Measurements from ENCODE around the gene ZMYND10.
A peak's percentile ranks its signal among the peaks of the same experiment; 100 is the strongest.

Gene ZMYND10

GRCh38 chr3:50325497-50326181 is 19.9 kb downstream of the ZMYND10 start:
- no peak overlapping the region for H3K4me3 ChIP-seq (ENCODE audit: low read length)
- DNase-seq (ENCODE audit: low read depth), result no peak
- no peak for TF ChIP-seq CTCF (conservative IDR thresholded peaks at IDR 0.05; ENCODE audit: low read depth, low read length)

DNA sequence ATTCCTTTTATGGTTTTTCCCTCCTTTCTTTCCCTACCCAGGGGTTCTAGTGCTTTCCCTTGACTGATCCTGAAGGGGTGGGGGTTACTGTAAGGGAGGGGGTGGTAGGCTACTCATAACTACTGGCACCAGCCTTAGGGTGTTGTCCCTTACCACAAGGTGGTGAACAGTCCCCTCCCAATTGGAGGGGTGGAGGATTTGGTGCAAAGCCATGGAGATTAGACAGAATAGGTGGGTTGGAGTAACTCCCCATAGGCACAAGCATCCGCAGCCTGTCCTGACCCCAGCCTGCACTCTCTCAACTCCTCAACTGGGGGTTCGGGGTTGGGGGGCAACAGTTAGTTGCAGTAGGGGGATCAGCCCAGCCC is 20.4 kb downstream of the ZMYND10 start:
- no peak for TF ChIP-seq CTCF (conservative IDR thresholded peaks at IDR 0.05; ENCODE audit: low read depth, low read length)
- H3K4me3 ChIP-seq (ENCODE audit: low read length), result no peak overlapping the region
- no peak for DNase-seq (ENCODE audit: low read depth)

- no peak overlapping the region for H3K4me3 ChIP-seq (ENCODE audit: low read length)
- no peak for DNase-seq (ENCODE audit: low read depth)
These were observed 21.0 kb downstream of the ZMYND10 start for GRCh38 chr3:50324351-50325112.

GRCh38 chr3:50323614-50324199 is 21.8 kb downstream of the ZMYND10 start:
- H3K4me3 ChIP-seq (ENCODE audit: low read length), result no peak overlapping the region
- no peak for DNase-seq (ENCODE audit: low read depth)
- no peak for TF ChIP-seq CTCF (conservative IDR thresholded peaks at IDR 0.05; ENCODE audit: low read depth, low read length)

More at GRCh38 chr3:50324351-50325112, 21.0 kb downstream of the ZMYND10 start:
- peak; percentile 95 for TF ChIP-seq CTCF (conservative IDR thresholded peaks at IDR 0.05; ENCODE audit: low read depth, low read length)

DNA sequence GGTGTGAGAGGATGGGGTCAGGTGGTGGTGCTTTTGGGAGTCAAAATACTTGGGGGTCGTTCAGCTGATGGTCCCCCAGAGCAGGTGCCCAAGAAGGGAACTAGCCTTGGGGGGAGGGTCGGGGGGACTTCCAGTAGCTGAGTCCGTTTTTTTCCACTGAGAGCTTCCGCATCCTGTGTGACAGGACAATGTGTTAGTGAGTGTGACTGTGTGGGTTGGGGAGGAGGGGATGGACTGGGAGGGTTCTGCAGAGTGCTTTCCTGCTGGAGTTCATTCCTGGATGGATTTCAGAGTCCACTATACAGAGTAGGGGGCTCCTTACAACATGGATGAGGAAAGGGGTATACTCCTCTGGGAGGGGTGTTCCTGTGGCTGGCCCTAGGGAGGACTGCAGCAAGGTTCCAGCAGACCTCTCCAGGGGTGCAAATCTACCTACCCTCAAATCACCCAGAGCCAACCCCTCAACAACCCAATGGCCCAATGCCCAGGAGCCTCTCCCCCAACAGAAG is 22.4 kb downstream of the ZMYND10 start:
- TF ChIP-seq CTCF (conservative IDR thresholded peaks at IDR 0.05; ENCODE audit: low read depth, low read length), result no peak
- no peak overlapping the region for H3K4me3 ChIP-seq (ENCODE audit: low read length)
- no peak for DNase-seq (ENCODE audit: low read depth)

GRCh38 chr3:50322386-50323091 is 23.0 kb downstream of the ZMYND10 start, which contains the start of gene HYAL2:
Gene HYAL2 (minus strand): TSS chr3:50322745. CDS start chr3:50320489, 2,256 bp downstream.
- DNase-seq (ENCODE audit: low read depth), result no peak
- H3K4me3 ChIP-seq (ENCODE audit: low read length), result peak within 1 kb of the TSS; percentile 90
- no peak for TF ChIP-seq CTCF (conservative IDR thresholded peaks at IDR 0.05; ENCODE audit: low read depth, low read length)
